ENCODE results near the gene KDM8.

KDM8 gene

DNA sequence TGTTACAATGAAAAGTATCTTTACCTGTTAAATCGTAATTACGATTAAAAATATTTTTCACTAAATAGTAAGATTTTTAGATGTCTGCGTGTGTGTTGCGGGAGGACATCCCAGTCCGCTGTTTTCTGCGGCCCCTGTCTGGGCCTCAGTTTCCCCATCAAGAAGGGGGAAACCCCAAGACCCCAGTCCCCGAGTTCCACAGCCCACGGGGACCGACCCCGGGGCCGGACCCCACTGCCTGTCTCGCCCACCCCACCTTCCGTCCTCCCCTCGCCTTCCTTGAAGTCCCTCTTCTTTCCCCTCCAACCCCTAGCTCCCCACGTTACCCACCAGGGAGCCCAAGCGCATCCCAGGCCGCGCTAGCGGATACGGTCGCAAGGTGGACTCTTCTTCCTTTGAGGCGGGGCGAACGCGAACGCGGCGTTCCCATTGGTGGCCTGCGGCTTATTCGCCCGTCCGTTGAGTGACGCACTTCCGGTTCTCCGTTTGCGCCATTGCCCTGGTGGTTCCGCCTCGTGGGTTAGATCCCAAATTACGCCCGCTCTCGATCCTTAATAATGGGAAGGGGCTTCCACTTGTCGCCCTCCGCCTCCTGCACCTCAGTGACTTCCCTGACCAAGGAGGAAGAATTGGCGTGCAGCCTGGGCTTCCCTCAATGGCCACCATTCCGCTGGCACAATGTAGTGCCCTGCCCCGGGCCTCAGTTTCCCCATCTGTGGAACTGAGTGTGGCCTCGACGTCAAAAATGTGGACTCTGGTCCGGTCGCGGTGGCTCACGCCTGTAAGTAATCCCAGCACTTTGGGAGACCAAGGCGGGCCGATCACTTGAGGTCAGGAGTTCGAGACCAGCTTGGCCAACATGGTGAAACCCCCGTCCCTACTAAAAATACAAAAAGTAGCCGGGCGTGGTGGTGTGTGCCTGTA is 65.3 kb downstream of the KDM8 start, which contains the start of gene NSMCE1:
Gene NSMCE1 (minus strand): TSS at position 397 of the 924 bp plus-strand sequence. CDS start 11,202 bp downstream, outside the sequence.
- peak; percentile 95 for DNase-seq (ENCODE audit: low read depth in 2 of 2)

DNA sequence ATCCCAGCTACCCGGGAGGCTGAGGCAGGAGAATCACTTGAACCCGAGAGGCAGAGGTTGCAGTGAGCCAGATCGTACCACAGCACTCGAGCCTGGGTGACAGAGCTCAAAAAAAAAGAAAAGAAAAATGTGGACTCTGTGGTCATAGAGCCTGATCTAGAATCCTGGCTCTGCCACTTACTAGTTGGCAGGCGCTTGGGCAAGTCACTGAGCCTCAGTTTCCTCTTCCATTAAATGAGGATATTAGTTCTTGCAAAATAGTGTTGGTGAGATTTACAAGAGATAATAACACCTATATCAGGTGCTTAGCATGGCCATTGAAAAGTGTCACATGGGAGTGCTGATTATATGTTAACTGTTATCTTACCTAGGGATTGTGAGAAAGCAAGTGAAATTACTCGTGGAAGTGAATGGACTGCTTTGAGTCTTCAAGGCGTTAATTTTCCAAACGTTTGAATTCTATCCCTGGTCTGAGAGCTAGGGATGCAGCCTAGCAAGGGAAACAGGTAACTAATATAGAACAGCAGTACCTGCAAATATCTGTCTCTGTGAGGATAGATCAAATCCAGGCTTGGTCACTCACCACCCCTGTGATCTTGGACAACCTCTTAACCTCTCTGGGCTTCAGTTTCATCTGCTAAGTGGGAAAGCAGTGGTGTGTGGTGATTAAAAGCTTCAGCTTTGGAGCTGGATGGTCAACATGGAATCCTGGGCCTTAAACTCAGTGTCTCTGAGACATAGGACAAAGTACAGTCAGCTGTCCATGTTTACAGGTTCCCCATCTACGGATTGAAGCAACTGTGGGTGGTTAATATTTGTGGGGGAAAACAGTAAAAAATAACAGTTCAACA is 66.2 kb downstream of the KDM8 start:
- no peak for DNase-seq (ENCODE audit: low read depth in 2 of 2)

DNA sequence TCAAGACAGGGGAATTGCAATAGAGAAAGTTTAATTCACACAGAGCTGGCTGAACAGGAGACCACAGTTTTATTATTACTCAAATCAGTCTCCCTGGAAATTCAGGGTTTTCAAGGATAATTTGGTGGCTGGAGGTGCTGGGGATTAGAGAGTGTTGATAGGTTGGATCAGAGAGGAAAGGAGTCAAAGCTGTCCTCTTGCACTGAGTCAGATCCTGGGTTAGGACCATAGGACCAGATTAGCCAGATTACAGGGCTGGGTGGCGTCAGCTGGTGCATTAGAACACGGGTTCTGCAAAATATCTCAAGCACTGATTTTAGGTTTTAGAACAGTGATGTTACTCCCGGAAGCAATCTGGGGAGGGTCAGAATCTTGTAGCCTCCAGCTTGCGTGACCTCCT is 67.0 kb downstream of the KDM8 start:
- no peak for DNase-seq (ENCODE audit: low read depth in 2 of 2)
